ENCODE data around the gene AGK. TPM values are rescaled to one million over a fixed set of nuclear protein-coding genes. Genes with fewer than 3 reads are reported as not detected.

The AGK gene
- total and polyA plus RNA-seq, 2 of the 8 experiments (the other 6 are each of a cell fraction or from before 2014, with no cell fraction given), result 25.8 to 34.0 TPM

DNA sequence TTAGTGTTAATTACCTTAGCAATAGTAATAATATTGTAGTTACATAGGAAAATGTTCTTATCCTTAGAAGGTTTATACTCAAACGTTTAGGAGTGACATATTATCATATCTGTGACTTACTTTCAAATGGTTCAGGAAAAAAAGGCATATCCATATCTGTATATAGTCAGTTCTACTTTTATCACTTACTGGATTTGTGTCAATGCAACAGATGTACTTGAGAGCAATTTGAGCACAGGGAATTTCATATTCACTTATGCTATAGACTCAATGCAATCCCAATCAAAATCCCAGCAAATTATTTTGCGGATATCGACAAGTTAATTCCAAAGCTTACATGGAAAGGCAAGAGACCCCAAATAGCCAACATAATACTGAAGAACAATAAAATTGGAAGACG, 140.8 kb downstream of the AGK start:
- Histone ChIP-seq H3K23me2 (ENCODE audit: low read depth, low read length) (no peaks in the 10 kb centered on the region), H3K4ac (replicated peaks; ENCODE audit: insufficient read length, low read depth, low read length) (no peak overlapping the region), H2BK20ac (ENCODE audit: low read length) (no peak overlapping the region), H3K56ac (replicated peaks; ENCODE audit: insufficient read length, low read depth, low read length) (no peak overlapping the region), H3K27me3 (replicated peaks in 1 of 4; ENCODE audit: control insufficient read depth in 3 of 4, extremely low read depth in 1 of 4, insufficient read depth in 3 of 4, low read length in 3 of 4) (no peaks in the 10 kb centered on the region), H3K27ac (ENCODE audit: low read depth, low read length) (no peak overlapping the region), H3K79me1 (ENCODE audit: low read depth, low read length) (peaks cover 1% of the 10 kb centered on the region; the same call in 1 of the 2 replicates), H2BK12ac (ENCODE audit: low read depth, low read length) (no peak overlapping the region), H2AFZ (ENCODE audit: low read length) (no peak overlapping the region), H2BK15ac (ENCODE audit: low read length) (no peak overlapping the region), H2AK5ac (ENCODE audit: low read depth, low read length) (no peak overlapping the region), H3K9ac (replicated peaks in 1 of 4; ENCODE audit: extremely low read depth in 1 of 4, low read depth in 3 of 4, low read length in 3 of 4) (no peak overlapping the region), H3K18ac (ENCODE audit: extremely low read depth, low read length) (no peak overlapping the region), H3K23ac (ENCODE audit: insufficient read length) (no peak overlapping the region), H4K5ac (ENCODE audit: insufficient read length, low read depth, low read length) (no peak overlapping the region), H3K14ac (ENCODE audit: insufficient read length) (no peak overlapping the region), H2BK120ac (replicated peaks; ENCODE audit: low read depth, low read length) (no peak overlapping the region), H2BK5ac (ENCODE audit: low read depth, low read length) (no peak overlapping the region), H3K4me3 (ENCODE audit: extremely low read depth in 1 of 4, insufficient read depth in 2 of 4, low read depth in 3 of 4, low read length in 4 of 4) (no peak overlapping the region), H3K79me2 (ENCODE audit: control insufficient read depth in 1 of 2, insufficient read depth in 2 of 2, low read length in 2 of 2) (peaks cover 0 to 60% of the 10 kb centered on the region in 2 experiments; a peak in 2 of 4 replicates), H3K4me1 (replicated peaks in 1 of 4; ENCODE audit: control insufficient read depth in 3 of 4, insufficient read depth in 4 of 4, low read length in 3 of 4) (peaks cover 0 to 12% (median 5%) of the 10 kb centered on the region in 4 experiments; a peak in 5 of 7 replicates), H3K4me2 (ENCODE audit: insufficient read depth in 1 of 2, low read depth in 2 of 2, low read length in 2 of 2) (no peak overlapping the region), H3K9me3 (ENCODE audit: insufficient read depth in 2 of 2, low read depth in 1 of 2, low read length in 1 of 2) (no peaks in the 10 kb centered on the region), H4K91ac (replicated peaks; ENCODE audit: insufficient read length, low read length) (no peak overlapping the region), H4K20me1 (replicated peaks in 1 of 2; ENCODE audit: control insufficient read depth in 1 of 2, insufficient read depth in 2 of 2, low read length in 2 of 2) (peaks cover 0 to 8% of the 10 kb centered on the region in 2 experiments), H3K36me3 (ENCODE audit: control insufficient read depth in 2 of 4, insufficient read depth in 4 of 4, low read length in 3 of 4) (no peaks in the 10 kb centered on the region; a peak in 1 of 8 replicates), H4K8ac (ENCODE audit: extremely low read depth, insufficient read depth, low read length) (no peak overlapping the region)
- no peak for FAIRE-seq
- ChIA-PET CTCF (ENCODE audit: partially characterized antibody) (interaction anchor here (0.9 to 8.5 kb wide), 2 partner anchors 17 to 43 kb away, joined by 4 to 62 read pairs; no protein-coding TSS in a partner anchor), POLR2A (ENCODE audit: partially characterized antibody) (no interaction called here)
- 78% methylated on average over 4 of the region's 4 CpGs; no CpG with 5 or more reads in 1 of the 2 experiments for WGBS, 2 experiments (ENCODE audit: extremely low coverage in 1 of 2, insufficient coverage in 1 of 2, insufficient read length in 1 of 2, insufficient replicate concordance in 2 of 2, low coverage in 1 of 2, low lambda C conversion rate in 2 of 2, missing lambda C conversion rate in 1 of 2)
- no peak for DNase-seq (ENCODE audit: low read depth in 1 of 2, low spot score in 2 of 2)
- TF ChIP-seq POU5F1 (IDR thresholded peaks at IDR 0.05; ENCODE audit: low read depth, low read length), result no peak
- no peak for TF ChIP-seq CTBP2 (IDR thresholded peaks at IDR 0.05; ENCODE audit: borderline replicate concordance, insufficient read depth, insufficient read length, low read length)
- no peak for TF ChIP-seq KDM1A (IDR thresholded peaks at IDR 0.05; ENCODE audit: borderline replicate concordance, low read length)
- TF ChIP-seq KDM5A (IDR thresholded peaks at IDR 0.05; ENCODE audit: low read length), result no peak
- TF ChIP-seq FOSL1 (IDR thresholded peaks at IDR 0.05; ENCODE audit: insufficient read depth, low read depth, low read length), result no peak
- no peak for TF ChIP-seq SP2 (IDR thresholded peaks at IDR 0.05; ENCODE audit: low read length)
- no peak for TF ChIP-seq POLR2A (IDR thresholded peaks at IDR 0.05; ENCODE audit: control extremely low read depth in 1 of 2, low read depth in 2 of 2, low read length in 2 of 2)
- TF ChIP-seq RXRA (IDR thresholded peaks at IDR 0.05; ENCODE audit: insufficient read depth, low read depth, low read length), result no peak
- no peak for TF ChIP-seq SP4 (IDR thresholded peaks at IDR 0.05; ENCODE audit: low read length)
- TF ChIP-seq POLR2AphosphoS5 (IDR thresholded peaks at IDR 0.05; ENCODE audit: low read depth, low read length), result no peak
- TF ChIP-seq CBX5 (IDR thresholded peaks at IDR 0.05; ENCODE audit: low read depth, low read length), result no peak
- TF ChIP-seq YY1 (IDR thresholded peaks at IDR 0.05; ENCODE audit: low read depth, low read length), result no peak
- no peak for TF ChIP-seq MAFK (IDR thresholded peaks at IDR 0.05; ENCODE audit: low read depth, low read length)
- no peak for TF ChIP-seq BACH1 (IDR thresholded peaks at IDR 0.05; ENCODE audit: low read length)
- TF ChIP-seq, protein P1, sequence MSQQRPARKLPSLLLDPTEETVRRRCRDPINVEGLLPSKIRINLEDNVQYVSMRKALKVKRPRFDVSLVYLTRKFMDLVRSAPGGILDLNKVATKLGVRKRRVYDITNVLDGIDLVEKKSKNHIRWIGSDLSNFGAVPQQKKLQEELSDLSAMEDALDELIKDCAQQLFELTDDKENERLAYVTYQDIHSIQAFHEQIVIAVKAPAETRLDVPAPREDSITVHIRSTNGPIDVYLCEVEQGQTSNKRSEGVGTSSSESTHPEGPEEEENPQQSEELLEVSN (IDR thresholded peaks at IDR 0.05), result no peak
